Neutrophil (primary cell): ENCODE results near the gene TMEM151B.

Experiments used
- H3K27ac ChIP-seq: fragments of 200-600 bp; sonication (generic); 2 replicates; pipeline ENCODE4 v1.5.1; 2016; ENCODE audit warnings: mild to moderate bottlenecking, moderate library complexity
- H3K27me3 ChIP-seq: fragments of 200-600 bp; sonication (generic); 2 replicates; pipeline ENCODE4 v1.6.0; 2016; ENCODE audit warnings: mild to moderate bottlenecking
- H3K36me3 ChIP-seq: fragments of 200-600 bp; sonication (generic); 2 replicates; pipeline ENCODE4 v1.5.1; 2017
- H3K4me1 ChIP-seq, 2 experiments: fragments of 200-600 bp in 1 of 2; sonication (generic) in 1 of 2; 1 replicate in 1 of 2; 2 replicates in 1 of 2; pipeline versions ENCODE4 v1.5.1 to v1.6.1; 2013 to 2016; ENCODE audit warnings: low read depth in 1 of 2, low read length in 1 of 2, mild to moderate bottlenecking in 1 of 2, moderate library complexity in 1 of 2; ENCODE audit not compliant: control insufficient read depth in 1 of 2, insufficient read depth in 1 of 2
- H3K4me3 ChIP-seq, 2 experiments: fragments of 200-600 bp in 1 of 2; sonication (generic) in 1 of 2; 1 replicate in 1 of 2; 2 replicates in 1 of 2; pipeline ENCODE4 v1.5.1; 2013 to 2016; ENCODE audit warnings: low read depth in 1 of 2, low read length in 1 of 2, mild to moderate bottlenecking in 1 of 2, moderate library complexity in 1 of 2
- H3K9me3 ChIP-seq: fragments of 200-600 bp; sonication (generic); 2 replicates; pipeline ENCODE4 v1.5.1; 2016
- TF ChIP-seq, protein P1 (sequence below): fragments of 200-600 bp; sonication (generic); IDR thresholded peaks from 2 replicates; pipeline ENCODE4 v1.5.1; 2016; ENCODE audit warnings: antibody characterized with exemption

Gene TMEM151B

DNA sequence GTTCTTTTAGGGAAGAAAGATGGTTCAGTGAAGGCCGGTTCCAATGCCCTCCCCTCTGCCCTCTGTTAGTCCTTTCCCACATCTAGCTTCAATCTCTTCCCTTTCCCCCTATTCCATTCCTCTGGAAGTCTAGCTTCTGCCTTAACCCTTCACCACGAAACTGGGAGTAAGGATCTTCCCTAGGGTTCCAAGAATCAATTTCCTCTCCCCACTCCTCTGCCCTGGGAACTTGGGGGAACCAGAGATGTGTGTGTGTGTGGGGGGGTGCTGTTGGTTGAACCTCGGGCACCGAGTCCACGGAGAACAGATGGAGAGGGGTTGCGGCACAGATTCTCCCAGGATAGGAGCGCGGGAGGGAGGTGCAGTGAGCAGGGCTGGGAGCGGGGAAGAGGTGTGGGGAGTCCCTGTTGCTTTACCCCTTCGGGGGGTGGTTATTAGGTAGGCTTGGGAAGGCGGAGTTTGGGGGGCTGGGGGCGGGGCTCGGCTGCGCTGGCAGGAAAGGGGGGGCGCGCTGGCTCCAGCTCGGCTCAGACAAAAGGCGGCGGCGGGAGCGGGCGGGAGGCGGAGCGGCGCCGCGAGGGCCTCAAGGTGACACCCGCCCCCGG is at the start of gene TMEM151B:
TMEM151B (plus strand) TSS at position 530 of the 605 bp plus-strand sequence. CDS start 293 bp downstream, outside the sequence.
- Histone ChIP-seq H3K27ac (peak within 1 kb of the TSS; percentile 13), H3K4me1 (peaks cover 17 to 24% of the 10 kb centered on the region in 2 experiments), H3K9me3 (no peaks in the 10 kb centered on the region), H3K27me3 (peaks cover 68% of the 10 kb centered on the region), H3K4me3 (peak within 1 kb of the TSS in 1 of 2 experiments; percentile 21), H3K36me3 (no peaks in the 10 kb centered on the region)
- TF ChIP-seq, protein P1, sequence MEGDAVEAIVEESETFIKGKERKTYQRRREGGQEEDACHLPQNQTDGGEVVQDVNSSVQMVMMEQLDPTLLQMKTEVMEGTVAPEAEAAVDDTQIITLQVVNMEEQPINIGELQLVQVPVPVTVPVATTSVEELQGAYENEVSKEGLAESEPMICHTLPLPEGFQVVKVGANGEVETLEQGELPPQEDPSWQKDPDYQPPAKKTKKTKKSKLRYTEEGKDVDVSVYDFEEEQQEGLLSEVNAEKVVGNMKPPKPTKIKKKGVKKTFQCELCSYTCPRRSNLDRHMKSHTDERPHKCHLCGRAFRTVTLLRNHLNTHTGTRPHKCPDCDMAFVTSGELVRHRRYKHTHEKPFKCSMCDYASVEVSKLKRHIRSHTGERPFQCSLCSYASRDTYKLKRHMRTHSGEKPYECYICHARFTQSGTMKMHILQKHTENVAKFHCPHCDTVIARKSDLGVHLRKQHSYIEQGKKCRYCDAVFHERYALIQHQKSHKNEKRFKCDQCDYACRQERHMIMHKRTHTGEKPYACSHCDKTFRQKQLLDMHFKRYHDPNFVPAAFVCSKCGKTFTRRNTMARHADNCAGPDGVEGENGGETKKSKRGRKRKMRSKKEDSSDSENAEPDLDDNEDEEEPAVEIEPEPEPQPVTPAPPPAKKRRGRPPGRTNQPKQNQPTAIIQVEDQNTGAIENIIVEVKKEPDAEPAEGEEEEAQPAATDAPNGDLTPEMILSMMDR, result no peak

DNA sequence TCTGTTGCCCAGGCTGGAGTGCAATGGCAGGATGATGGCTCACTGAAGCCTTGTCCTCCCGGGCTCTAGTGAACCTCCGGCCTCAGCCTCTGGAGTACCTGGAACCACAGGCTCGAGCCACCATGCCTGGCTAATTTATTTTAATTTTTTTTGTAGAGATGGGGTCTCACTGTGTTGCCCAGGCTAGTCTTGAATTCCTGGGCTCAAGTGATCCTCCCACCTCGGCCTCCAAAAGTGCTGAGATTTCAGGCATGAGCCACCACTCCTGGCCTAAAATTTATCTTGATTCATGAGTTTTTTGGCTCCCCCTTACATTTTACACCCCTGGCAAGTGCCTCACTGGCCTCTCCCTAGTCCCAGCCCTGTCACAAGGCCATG is 49.3 kb upstream of the TMEM151B start:
- H3K27ac ChIP-seq, result no peak overlapping the region

DNA sequence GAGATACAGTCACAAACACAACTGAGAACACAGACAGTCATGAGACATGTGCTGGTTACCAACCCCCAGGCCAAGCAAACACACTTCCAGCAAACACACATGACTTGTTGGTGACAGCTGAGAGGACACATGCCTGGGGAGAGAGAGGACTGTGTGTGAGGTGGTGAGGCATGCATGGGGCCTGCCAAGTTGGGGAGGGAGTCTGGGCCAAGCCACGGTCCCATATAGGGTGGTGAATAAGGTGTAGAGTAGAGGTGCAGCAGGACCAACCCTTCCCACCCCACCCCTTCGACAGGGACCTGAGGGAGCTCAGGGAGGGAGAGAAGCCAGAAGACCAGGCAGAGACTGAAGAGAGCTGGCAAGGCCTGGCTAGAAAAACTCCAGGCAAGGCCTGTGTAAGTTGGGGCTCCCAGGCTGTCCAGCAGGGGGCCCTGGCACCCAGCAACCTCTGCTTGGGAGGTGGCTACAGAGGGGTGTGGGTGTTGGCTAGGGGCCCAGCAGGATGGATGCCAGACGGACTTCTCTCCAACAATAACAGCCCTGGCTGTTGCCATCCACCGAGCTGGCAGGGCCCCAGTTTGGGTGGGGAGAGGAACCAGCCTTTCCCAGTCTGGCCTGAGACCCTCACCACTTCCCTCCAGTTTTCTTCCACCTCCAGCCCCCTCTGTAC is 48.8 kb upstream of the TMEM151B start:
- H3K9me3 ChIP-seq, result no peaks in the 10 kb centered on the region
- TF ChIP-seq, protein P1, result peak; percentile 62
- H3K27me3 ChIP-seq, result peaks cover 12% of the 10 kb centered on the region
- no peak overlapping the region for H3K27ac ChIP-seq
- no peaks in the 10 kb centered on the region for H3K36me3 ChIP-seq
- peaks cover 57 to 61% of the 10 kb centered on the region in 2 experiments for H3K4me1 ChIP-seq
- no peak overlapping the region for H3K4me3 ChIP-seq

More for the DNA sequence above, 49.3 kb upstream of the TMEM151B start:
- TF ChIP-seq, protein P1, result no peak
- Histone ChIP-seq H3K4me1 (peaks cover 52 to 55% of the 10 kb centered on the region in 2 experiments), H3K36me3 (no peaks in the 10 kb centered on the region), H3K9me3 (no peaks in the 10 kb centered on the region), H3K27me3 (peaks cover 12% of the 10 kb centered on the region), H3K4me3 (no peak overlapping the region)

DNA sequence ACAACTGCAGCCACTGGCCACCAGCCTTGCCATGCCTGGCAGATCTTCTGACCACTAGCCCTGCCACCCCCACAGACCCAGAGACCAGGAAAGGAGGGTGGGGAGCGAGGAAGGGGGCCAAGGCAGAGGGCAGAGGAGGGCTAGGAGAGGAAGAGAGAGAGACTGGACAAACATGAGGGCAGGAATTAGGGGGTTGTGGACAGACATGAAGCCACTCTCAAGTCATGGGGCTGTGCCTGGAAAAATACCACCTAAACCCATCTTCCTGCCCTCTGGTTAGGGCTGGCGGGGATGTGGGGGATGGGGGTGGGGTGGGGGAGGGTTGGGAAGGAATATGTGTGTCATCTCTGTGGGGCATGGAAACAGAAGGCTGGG is 48.3 kb upstream of the TMEM151B start:
- H3K4me3 ChIP-seq, result no peak overlapping the region
- no peak overlapping the region for H3K27ac ChIP-seq
- no peaks in the 10 kb centered on the region for H3K9me3 ChIP-seq
- no peaks in the 10 kb centered on the region for H3K36me3 ChIP-seq
- TF ChIP-seq, protein P1, result no peak
- H3K27me3 ChIP-seq, result peaks cover 12% of the 10 kb centered on the region
- peaks cover 58 to 66% of the 10 kb centered on the region in 2 experiments for H3K4me1 ChIP-seq

DNA sequence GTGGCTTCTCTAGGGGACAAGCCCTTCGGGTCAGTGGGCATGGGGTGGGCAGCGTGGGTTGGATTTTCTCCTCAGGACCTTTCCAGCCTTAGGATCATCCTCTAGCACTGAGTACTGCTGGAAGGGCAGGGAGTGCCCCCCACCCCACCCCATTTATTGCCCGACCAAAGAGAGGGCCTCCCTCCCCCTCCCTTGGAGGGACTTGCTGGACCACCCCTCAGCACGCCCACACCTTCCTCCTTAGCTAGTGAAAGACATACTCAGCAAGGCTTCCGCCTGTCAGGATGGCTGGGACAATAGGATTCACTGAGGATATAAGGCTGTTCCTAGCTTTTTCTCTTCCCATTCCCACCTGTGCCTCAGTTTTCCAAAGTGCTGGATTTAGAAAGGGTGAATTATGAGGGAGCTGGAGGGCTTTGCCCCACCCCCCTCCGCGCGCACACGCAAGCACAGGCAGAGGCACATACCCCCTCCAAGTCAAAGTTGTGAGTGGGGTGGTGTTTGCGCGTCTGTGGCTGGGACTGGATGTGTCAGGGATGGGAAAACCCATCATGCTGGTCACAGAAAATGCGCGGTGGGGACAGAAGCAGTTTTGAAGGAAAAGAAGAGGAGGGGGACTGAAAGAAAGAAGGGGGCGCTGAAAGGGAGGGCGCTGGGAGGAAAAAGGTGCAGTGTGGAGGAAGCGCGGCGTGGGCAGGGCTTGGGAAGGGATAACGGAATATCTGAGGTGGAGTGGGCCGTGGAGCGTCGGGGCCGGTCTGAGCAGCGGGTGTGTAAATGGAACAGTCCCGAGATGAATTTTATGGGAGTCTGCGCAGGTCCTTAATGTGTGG is 47.5 kb upstream of the TMEM151B start:
- Histone ChIP-seq H3K4me3 (peak overlapping the region; percentile 34 to 66), H3K9me3 (no peaks in the 10 kb centered on the region), H3K27ac (no peak overlapping the region), H3K36me3 (no peaks in the 10 kb centered on the region), H3K27me3 (peaks cover 12% of the 10 kb centered on the region), H3K4me1 (peaks cover 57 to 70% of the 10 kb centered on the region in 2 experiments)
- TF ChIP-seq, protein P1, result no peak
